Fibroblast of lung (primary cell): ENCODE measurements around the gene KRTAP5-9.
"Not testable (repeated sequence)": the region's sequence is repeated elsewhere in the genome, so short reads cannot be mapped to it uniquely, and the experiment has no call there.

Experiments used
- CTCF ChIP-seq, 2 donors: IDR thresholded peaks in 1 of 2; conservative IDR thresholded peaks in 1 of 2; 1 replicate in 1 of 2; 2 replicates in 1 of 2; pipeline ENCODE4 v1.5.1; 2011 to 2012; ENCODE audit warnings: low read length in 2 of 2, control low read depth in 1 of 2, inconsistent platforms in 1 of 2, low read depth in 1 of 2, mild to moderate bottlenecking in 1 of 2
- EZH2 ChIP-seq: IDR thresholded peaks from 2 replicates; pipeline ENCODE4 v1.5.1; 2012; ENCODE audit warnings: low read length, control low read depth, mild to moderate bottlenecking; ENCODE audit errors: missing control alignments

GRCh38 chr11:71579513-71579912, 31.3 kb downstream of the KRTAP5-9 start:
- not testable (repeated sequence) for TF ChIP-seq CTCF (conservative IDR thresholded peaks at IDR 0.05 in 1 of 2, IDR thresholded peaks at IDR 0.05 in 1 of 2; ENCODE audit: low read depth in 1 of 2, low read length in 2 of 2); EZH2
